Caco-2 (cell line): ENCODE data around the gene ZNF18. TPM values are rescaled to one million over a fixed set of nuclear protein-coding genes. Genes with fewer than 3 reads are reported as not detected.
A peak's percentile ranks its signal among the peaks of the same experiment; 100 is the strongest.
"Not testable (repeated sequence)": the region's sequence is repeated elsewhere in the genome, so short reads cannot be mapped to it uniquely, and the experiment has no call there.

Source experiments
- BruUV-seq: library from RNA; stranded (reverse); fragments of 400-500 nt; replicated peaks from 2 replicates; lab custom pipeline; 2021; lab: Mats Ljungman, UMichigan
- CTCF ChIA-PET: fragments of 300-600 bp; sonication (Branson Sonifier 250); formaldehyde crosslinking; loops from one replicate; lab custom pipeline; 2022; ENCODE audit warnings: antibody characterized with exemption; lab: Charles Lee
- POLR2A ChIA-PET: fragments of 300-600 bp; sonication (Branson Sonifier 250); formaldehyde crosslinking; loops from one replicate; lab custom pipeline; 2022; ENCODE audit warnings: antibody characterized with exemption; lab: Charles Lee
- DNase-seq, 2 experiments: peaks; one replicate each; pipeline versions ENCODE4 v3.0.0 to v3.0.0-alpha.2; 2020 to 2022
- H3K27me3 ChIP-seq: replicated peaks from 2 replicates; pipeline ENCODE4 v1.6.0; 2011; ENCODE audit warnings: low read length; ENCODE audit not compliant: control insufficient read depth, insufficient read depth
- H3K36me3 ChIP-seq: 2 replicates; pipeline ENCODE4 v1.5.1; 2011; ENCODE audit warnings: low read length; ENCODE audit not compliant: control insufficient read depth, insufficient read depth
- H3K4me1 ChIP-seq: fragments of 250-450 bp; sonication (Bioruptor Pico); 2 replicates; pipeline ENCODE4 v1.5.1; 2020; ENCODE audit warnings: mild to moderate bottlenecking
- H3K4me3 ChIP-seq: 2 replicates; pipeline ENCODE4 v1.5.1; 2011; ENCODE audit warnings: low read depth, mild to moderate bottlenecking, control low read depth, low read length
- H3K9me3 ChIP-seq: fragments of 250-450 bp; sonication (Bioruptor Pico); 2 replicates; pipeline ENCODE4 v1.5.1; 2020; ENCODE audit warnings: mild to moderate bottlenecking, moderate library complexity
- H3K27ac Mint-ChIP-seq: one replicate; pipeline ENCODE4 v1.8.0; 2022; ENCODE audit warnings: mixed read lengths; ENCODE audit not compliant: unreplicated experiment
- H3K27me3 Mint-ChIP-seq: one replicate; pipeline ENCODE4 v1.8.0; 2022; ENCODE audit warnings: mixed read lengths; ENCODE audit not compliant: insufficient read depth, unreplicated experiment
- H3K36me3 Mint-ChIP-seq: one replicate; pipeline ENCODE4 v1.8.0; 2022; ENCODE audit warnings: mild to moderate bottlenecking, mixed read lengths; ENCODE audit not compliant: insufficient read depth, unreplicated experiment
- H3K4me1 Mint-ChIP-seq: one replicate; pipeline ENCODE4 v1.8.0; 2022; ENCODE audit warnings: low read depth, mixed read lengths; ENCODE audit not compliant: unreplicated experiment
- H3K4me3 Mint-ChIP-seq: one replicate; pipeline ENCODE4 v1.8.0; 2022; ENCODE audit warnings: mild to moderate bottlenecking, moderate library complexity, mixed read lengths; ENCODE audit not compliant: unreplicated experiment
- H3K9me3 Mint-ChIP-seq: one replicate; pipeline ENCODE4 v1.8.0; 2022; ENCODE audit warnings: mixed read lengths; ENCODE audit not compliant: unreplicated experiment
- CTCF ChIP-seq, 2 experiments: fragments of 200-600 bp in 1 of 2; IDR thresholded peaks; 1 replicate in 1 of 2; 2 replicates in 1 of 2; pipeline versions ENCODE4 v1.5.1 to v1.8.0; 2011 to 2022; ENCODE audit warnings: antibody characterized with exemption in 1 of 2, control low read depth in 1 of 2, inconsistent platforms in 1 of 2, low read depth in 1 of 2, low read length in 1 of 2, mild to moderate bottlenecking in 1 of 2, moderate library complexity in 1 of 2; ENCODE audit not compliant: insufficient read depth in 1 of 2, severe bottlenecking in 1 of 2, unreplicated experiment in 1 of 2
- intact Hi-C: fragments of 100-400 bp; cut with micrococcal nuclease; formaldehyde crosslinking; loops from one replicate; pipeline ENCODE4 v1.10.0; 2022; ENCODE audit not compliant: unreplicated experiment
- total RNA-seq: library from RNA; stranded (reverse); gene quantifications from 2 replicates; pipeline ENCODE4 v1.2.3, GENCODE V29; 2022

Gene ZNF18
- total RNA-seq, 1 experiment from 2014 or later = 4.4 TPM

- Histone ChIP-seq H3K36me3 (no peaks in the 10 kb centered on the region), H3K9me3 (no peaks in the 10 kb centered on the region), H3K27me3 (no peaks in the 10 kb centered on the region), H3K4me3 (no peak overlapping the region), H3K4me1 (no peaks in the 10 kb centered on the region)
- peak overlapping the region; percentile 39 for H3K27ac Mint-ChIP-seq
- no TSS peak for BruUV-seq
- ChIA-PET POLR2A (no interaction called here), CTCF (no interaction called here)
- no peak for TF ChIP-seq CTCF (IDR thresholded peaks at IDR 0.05; ENCODE audit: insufficient read depth in 1 of 2, low read depth in 1 of 2, low read length in 1 of 2, severe bottlenecking in 1 of 2, unreplicated experiment in 1 of 2)
- H3K4me3 Mint-ChIP-seq = no peak overlapping the region
- H3K9me3 Mint-ChIP-seq = no peaks in the 10 kb centered on the region
- no peaks in the 10 kb centered on the region for H3K36me3 Mint-ChIP-seq
- H3K27me3 Mint-ChIP-seq = peaks cover 2% of the 10 kb centered on the region
- intact Hi-C loops = no loop called here
- H3K4me1 Mint-ChIP-seq = no peaks in the 10 kb centered on the region
- DNase-seq = no peak
Observed at GRCh38 chr17:11944587-11944986, 52.7 kb downstream of the ZNF18 start.

GRCh38 chr17:11943759-11944347 is 53.4 kb downstream of the ZNF18 start:
- Histone ChIP-seq H3K36me3 (no peaks in the 10 kb centered on the region), H3K27me3 (no peaks in the 10 kb centered on the region), H3K4me3 (no peak overlapping the region), H3K4me1 (no peaks in the 10 kb centered on the region), H3K9me3 (no peaks in the 10 kb centered on the region)
- intact Hi-C loops = no loop called here
- POLR2A ChIA-PET = no interaction called here
- Mint-ChIP-seq H3K27me3 (peaks cover 2% of the 10 kb centered on the region), H3K36me3 (no peaks in the 10 kb centered on the region), H3K9me3 (no peaks in the 10 kb centered on the region), H3K27ac (no peak overlapping the region), H3K4me1 (no peaks in the 10 kb centered on the region), H3K4me3 (no peak overlapping the region)
- no peak for DNase-seq
- no peak for TF ChIP-seq CTCF (IDR thresholded peaks at IDR 0.05; ENCODE audit: insufficient read depth in 1 of 2, low read depth in 1 of 2, low read length in 1 of 2, severe bottlenecking in 1 of 2, unreplicated experiment in 1 of 2)
- CTCF ChIA-PET = no interaction called here
- BruUV-seq = no TSS peak

GRCh38 chr17:11943086-11943485 is 54.2 kb downstream of the ZNF18 start:
- H3K4me3 ChIP-seq, H3K4me1 Mint-ChIP-seq, H3K27me3 Mint-ChIP-seq, CTCF ChIA-PET, BruUV-seq, intact Hi-C loops, H3K36me3 Mint-ChIP-seq, H3K9me3 ChIP-seq, H3K4me1 ChIP-seq, H3K27ac Mint-ChIP-seq, H3K4me3 Mint-ChIP-seq, POLR2A ChIA-PET, H3K27me3 ChIP-seq, H3K9me3 Mint-ChIP-seq, DNase-seq, H3K36me3 ChIP-seq: not testable (repeated sequence)
